GM13977 (cell line): ENCODE results near the gene NT5C3B.
"Not testable (repeated sequence)": the region's sequence is repeated elsewhere in the genome, so short reads cannot be mapped to it uniquely, and the experiment has no call there.

Experiments
- DNase-seq: peaks from one replicate; pipeline ENCODE4 v3.0.0; 2012; ENCODE audit warnings: low spot score
- in situ Hi-C: fragments of 300-500 bp; cut with MboI; formaldehyde crosslinking; loops from one replicate; pipeline ENCODE4 v1.12.0; 2022; ENCODE audit warnings: low sequenced_read_pairs, low pct_unique_long_range_greater_than_20kb, mixed read lengths, inconsistent platforms; ENCODE audit not compliant: unreplicated experiment
- TF ChIP-seq, protein P1 (sequence below): IDR thresholded peaks from 2 replicates; pipeline ENCODE4 v1.5.1; 2012; ENCODE audit warnings: mild to moderate bottlenecking, control low read depth; ENCODE audit not compliant: insufficient read depth; ENCODE audit errors: extremely low read depth, missing control alignments

Gene NT5C3B

DNA sequence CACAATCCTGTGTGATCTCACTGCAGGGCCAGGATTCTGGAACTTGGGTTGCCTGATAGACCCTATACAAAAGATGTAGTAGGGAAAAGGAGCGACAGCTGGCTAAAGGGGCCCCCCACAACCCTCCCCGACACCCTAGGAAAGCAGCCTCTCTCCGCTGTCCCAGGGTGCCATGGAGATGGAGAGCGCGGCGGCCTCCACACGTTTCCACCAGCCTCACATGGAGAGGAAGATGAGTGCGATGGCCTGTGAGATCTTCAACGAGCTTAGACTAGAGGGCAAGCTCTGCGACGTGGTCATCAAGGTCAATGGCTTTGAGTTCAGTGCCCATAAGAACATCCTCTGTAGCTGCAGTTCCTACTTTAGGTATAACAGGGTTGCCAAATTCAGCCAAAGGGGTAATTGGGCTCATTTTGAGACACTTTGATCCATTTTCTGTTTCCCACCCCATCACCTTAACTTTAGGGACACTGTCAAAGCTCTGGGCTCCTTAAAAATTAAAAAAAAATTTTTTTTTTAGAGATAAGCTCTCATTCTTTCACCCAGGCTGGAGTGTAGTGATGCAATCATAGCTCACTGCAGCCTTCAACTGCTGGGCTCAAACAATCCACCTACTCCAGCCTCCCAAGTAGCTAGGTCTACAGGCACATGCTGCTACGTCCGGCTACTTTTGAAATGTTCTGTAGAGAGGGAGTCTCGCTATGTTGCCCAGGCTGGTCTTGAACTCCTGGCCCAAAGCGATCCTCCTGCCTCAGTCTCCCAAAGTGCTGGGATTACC is 1.9 kb upstream of the NT5C3B start, which contains the start of gene KLHL10:
TSS of gene KLHL10 (plus strand) at position 65 of the 778 bp plus-strand sequence. CDS start at position 173, 108 bp downstream.
- in situ Hi-C loops, result no loop called here
- DNase-seq, result no peak
- TF ChIP-seq, protein P1, sequence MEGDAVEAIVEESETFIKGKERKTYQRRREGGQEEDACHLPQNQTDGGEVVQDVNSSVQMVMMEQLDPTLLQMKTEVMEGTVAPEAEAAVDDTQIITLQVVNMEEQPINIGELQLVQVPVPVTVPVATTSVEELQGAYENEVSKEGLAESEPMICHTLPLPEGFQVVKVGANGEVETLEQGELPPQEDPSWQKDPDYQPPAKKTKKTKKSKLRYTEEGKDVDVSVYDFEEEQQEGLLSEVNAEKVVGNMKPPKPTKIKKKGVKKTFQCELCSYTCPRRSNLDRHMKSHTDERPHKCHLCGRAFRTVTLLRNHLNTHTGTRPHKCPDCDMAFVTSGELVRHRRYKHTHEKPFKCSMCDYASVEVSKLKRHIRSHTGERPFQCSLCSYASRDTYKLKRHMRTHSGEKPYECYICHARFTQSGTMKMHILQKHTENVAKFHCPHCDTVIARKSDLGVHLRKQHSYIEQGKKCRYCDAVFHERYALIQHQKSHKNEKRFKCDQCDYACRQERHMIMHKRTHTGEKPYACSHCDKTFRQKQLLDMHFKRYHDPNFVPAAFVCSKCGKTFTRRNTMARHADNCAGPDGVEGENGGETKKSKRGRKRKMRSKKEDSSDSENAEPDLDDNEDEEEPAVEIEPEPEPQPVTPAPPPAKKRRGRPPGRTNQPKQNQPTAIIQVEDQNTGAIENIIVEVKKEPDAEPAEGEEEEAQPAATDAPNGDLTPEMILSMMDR, result no peak

DNA sequence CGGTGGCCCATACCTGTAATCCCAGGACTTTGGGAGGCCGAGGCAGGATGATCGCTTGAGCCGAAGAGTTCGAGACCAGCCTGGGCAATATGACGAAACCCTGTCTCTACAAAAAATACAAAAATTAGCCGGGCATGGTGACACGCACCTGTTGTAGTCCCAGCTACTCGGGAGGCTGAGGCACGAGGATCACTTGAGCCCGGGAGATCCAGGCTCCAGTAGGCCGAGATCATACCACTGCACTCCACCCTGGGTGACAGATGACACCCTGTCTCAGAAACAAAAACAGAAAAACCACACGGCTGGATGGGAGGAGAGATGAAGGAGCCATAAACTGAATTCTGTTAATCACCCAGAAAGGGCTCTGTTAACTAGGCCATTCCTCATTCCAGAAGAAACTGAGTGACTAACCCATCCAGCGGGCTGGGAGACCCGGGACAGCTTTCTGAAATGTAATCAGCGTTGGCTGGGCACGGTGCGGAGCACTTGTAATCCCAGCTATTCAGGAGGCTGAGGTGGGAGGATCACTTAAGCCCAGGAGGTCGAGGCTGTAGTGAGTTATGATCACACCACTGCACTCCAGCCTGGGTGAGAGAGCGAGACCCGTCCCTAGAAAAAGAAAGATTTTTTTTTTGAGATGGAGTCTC is 641 bp upstream of the NT5C3B start:
- TF ChIP-seq, protein P1, result no peak
- in situ Hi-C loops, result no loop called here
- DNase-seq, result no peak

DNA sequence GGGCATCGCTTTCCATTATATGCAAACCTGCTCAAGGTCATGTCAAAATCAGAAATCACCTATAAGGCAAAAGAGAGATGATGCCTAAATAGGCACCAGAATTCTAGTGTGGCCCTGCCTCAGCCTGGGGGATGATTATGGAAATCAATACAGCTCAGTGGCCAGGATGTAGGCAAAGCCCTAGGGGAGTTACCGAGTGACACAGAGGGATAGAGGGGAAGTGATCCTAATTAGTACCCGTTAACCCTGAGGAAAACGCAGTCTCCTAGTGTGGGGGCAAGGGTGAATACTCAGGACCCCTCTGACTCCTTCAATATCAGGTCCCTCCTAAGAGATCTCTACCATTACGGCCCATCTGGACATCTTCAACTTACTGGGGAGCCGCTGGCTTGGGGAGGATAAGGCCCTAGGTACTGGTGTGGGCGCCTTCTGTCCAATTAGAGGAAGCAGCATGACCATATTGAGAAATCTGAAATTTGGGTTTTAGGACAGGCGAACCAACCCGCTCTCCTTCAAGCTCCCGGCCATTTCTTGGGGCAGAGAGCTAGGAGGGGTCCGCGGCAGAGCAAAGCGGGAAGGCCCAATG is 725 bp downstream of the NT5C3B start:
- TF ChIP-seq, protein P1, result no peak
- peak; percentile 68 for DNase-seq
- in situ Hi-C loops, result no loop called here

DNA sequence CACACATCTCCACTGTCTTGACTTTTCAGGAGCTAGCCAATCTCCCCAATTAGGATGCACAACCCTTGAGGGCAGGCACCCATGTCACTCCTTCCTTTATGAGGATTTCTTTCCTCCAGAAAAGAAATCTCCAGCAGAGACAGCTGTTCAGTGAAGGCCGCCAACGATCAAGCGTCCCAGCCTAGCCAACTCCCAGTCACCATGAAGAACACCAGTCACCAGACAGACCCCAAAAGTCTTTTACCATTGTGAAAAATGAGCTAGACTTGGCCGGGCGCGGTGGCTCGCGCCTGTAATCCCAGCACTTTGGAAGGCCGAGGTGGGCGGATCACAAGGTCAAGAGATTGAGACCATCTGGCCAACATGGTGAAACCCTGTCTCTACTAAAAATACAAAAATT is 6.1 kb downstream of the NT5C3B start:
- DNase-seq, in situ Hi-C loops: not testable (repeated sequence)

DNA sequence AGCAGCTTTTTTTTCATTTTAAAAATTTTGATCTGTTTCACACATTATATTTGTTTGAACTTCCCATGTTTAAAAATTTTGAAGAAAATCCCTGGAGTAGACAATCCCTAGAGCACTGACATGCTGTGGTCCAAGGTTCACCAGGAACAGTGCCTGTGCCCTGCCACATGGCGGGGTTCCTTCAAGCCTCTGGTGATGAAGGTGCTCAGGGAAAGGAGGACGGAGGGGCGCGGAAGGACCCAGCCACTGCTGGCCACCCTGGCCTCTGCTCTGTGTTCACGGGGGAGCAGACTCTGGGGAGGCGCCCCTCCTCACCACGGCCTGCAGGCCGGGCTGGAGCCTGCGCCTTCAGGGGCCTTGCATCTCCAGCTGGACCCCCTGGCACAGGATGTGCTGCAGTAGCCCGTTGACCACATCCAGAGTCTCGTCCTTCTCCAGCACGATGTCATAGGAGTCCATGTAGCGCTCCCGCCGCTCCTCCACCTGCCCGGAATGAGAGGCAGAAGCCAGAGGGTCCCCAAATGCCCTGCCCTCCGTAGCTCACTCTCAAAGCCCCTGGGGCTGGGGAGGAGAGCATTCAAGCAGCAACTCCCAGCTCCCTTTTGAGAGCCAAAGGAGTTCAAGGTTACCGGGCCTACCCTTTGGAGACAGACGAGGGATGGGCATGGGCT is 10.7 kb downstream of the NT5C3B start:
- in situ Hi-C loops, result no loop called here
- TF ChIP-seq, protein P1, result no peak

DNA sequence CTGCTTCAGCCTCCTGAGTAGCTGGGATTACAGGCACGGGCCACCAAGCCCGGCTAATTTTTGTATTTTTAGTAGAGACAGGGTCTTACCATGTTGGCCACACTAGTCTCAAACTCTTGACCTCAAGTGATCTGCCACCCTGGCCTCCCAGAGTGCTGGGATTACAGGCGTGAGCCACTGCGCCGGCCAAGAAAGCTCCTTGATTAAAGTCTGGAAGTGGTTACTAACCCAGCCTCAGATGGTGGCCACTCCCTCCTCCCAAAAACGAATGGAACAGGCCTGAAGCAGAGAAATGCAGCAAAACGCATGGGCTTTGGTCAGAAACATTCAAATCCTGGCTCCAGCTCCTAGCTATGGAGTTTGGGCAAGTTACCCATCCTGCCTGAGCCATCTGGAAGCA is 11.9 kb downstream of the NT5C3B start:
- TF ChIP-seq, protein P1, result no peak
- in situ Hi-C loops, result no loop called here
- DNase-seq, result no peak

More for the DNA sequence above, 10.7 kb downstream of the NT5C3B start:
- no peak for DNase-seq
